HG02840 (cell line): Measurements from ENCODE around the gene MAML3.

Experiments
- ATAC-seq: cut with Tn5 transposase; IDR thresholded peaks from one replicate; pipeline ENCODE4 v1.9.1; 2021; ENCODE audit warnings: mild to moderate bottlenecking, moderate library complexity, moderate number of reproducible peaks; ENCODE audit not compliant: unreplicated experiment, low FRiP score

Gene MAML3

DNA sequence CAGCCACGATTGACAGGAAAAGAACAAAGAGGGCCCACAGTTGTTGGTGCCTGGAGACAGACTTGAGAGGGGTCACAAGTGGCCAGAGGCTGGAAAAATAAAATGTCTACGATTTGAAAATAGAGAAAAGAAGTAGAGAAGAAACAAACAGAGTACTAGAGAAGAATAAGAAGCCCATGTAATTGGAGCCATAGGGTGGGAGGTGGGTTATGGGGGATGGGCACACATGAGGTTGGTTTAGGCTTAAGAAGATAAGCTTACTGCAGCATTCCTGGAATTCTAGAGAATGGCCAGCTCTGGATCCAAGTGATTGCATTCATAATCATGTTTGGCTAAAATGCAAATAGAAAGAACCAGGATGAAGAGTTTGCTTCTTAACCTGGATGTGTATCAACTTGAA, 210.7 kb downstream of the MAML3 start:
- ATAC-seq: no peak

DNA sequence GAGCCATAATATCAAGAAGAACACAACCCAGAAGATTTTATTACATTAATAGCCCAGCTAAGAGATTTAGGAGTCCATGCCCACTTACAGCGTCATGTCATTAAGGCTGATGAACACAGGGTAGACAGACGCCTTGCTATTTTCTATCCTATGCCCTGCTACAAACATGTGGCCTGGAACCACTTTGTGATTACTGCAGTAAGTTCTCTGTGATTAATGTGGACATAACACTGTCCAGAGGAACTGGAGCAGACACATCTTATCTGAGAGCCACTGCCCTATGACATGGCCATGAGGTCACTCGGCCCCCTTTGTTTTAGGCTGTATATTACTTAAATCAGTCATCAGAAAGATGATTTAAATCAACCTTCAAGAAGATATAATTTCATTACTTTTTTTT, 211.7 kb downstream of the MAML3 start:
- no peak for ATAC-seq

DNA sequence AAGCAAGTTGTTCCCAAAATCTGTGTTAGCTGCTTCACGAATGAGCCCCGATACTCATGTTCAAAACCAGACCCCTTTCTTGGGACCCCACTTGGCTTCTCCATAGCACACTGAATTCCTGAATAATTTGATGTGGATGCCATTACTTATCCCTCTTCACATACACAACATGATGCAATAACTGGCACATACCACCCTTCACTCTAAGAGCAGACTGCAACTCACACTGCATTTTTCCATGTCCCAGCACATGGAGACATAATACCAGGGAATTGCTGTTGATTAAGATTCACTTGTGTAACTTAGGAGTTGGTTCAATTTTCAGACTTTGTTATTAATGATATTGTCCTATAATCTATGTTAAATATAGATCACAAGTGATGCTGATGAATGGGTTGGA, 213.4 kb downstream of the MAML3 start:
- ATAC-seq: no peak

DNA sequence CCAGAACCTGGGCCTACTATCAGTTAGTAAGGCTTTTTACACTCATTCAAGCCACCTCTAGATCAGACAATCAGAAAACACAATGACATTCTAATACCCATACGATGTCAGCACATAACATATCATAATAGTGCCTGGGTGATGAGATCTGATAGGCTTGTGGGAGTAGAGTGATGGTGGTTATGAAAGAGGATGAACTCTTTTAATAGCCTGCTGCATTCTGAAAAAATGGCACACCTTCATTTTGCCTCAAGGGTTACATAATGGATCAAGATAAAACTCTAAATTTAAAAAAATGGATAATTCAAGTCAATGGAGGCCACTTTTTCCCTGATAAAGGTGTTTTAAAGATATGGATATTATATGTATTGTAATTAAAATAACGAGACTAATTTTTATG, 215.6 kb downstream of the MAML3 start:
- ATAC-seq: no peak

DNA sequence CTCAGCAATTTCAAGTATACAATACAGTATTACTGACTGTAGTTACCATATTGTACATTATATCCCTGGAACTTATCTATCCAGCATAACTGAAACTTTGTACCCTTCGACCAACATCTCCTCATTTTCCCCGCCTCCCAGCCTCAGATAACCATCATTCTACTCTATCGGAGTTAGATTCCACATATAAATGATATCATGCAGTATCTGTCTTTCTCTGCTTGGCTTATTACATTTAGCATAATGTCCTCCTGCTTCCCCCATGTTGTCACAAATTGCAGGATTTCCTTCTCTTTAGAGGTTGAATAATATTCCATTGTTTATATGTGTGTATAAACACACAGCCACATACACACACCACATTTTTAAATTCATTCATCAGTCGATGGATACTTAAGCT, 218.1 kb downstream of the MAML3 start:
- ATAC-seq: no peak

DNA sequence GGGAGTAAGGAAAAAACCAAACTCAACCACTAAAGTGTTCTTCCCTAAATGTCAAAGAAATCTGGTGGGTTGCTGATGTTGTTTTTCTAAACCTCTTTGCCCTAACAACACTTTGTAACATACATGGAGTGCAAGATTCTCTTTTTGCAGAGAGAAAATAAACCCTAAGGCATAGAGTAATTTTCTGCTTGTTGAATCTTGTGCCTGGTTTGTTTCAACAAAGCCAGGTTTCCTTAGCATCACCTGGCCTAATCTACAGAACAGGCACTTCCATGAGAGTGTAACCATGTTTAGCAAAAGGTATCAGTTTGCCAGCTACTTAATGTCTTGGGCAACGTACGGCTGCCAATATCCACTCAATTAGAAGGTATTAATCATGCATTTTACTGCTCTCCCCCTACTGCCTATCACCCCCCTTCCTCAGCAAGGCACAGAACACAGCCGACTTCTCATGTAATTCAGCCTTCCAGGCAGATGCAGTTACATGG, 219.2 kb downstream of the MAML3 start:
- no peak for ATAC-seq

DNA sequence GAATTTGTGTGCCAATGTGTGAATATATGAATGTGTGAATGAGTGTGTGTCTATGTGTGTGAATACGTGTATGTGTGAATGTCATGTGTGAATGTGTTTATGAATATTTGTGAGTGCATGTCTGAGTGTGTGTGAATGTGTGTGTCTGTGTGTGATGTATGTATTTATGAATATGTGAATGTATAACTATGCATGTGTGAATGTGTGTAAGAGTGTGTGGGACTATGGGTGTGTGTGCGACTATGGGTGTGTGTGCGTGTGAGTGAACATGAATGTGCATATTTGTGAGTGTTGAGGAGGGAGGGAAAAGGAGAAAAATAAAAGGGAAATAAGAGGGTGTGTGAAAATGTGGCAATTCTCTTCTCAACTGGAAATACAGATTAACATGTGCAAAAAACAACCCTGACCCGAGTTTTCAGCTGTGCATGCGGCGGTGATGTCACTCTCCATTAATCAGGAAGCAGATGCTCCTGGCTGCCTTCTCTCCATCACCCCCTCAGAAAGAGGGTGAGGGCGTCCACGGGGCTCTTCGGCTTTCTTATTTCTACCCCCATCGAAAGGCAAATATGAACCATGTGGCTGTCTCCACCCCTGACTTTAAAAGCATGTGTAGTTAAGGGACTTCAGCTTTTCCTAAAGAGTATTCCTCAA, 219.8 kb downstream of the MAML3 start:
- ATAC-seq: no peak

DNA sequence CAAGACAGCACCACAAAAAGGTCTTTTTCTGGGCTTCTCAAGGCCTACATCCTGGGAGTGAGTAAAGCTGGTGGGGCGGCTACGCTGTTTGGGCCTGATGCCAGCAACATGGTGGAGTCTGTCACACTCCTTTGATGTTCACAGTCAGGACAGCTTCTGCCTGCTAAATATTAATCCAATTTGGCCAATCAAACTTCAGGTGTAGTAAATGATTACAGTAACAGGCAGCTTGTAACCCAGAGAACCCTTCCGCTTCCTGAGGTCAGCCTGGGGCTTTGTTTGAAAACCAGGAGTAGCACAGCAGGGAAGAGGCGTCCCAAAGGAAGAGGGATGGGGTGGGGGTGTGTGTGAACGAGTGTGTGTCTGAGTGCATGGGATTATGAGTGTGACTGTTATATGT, 220.4 kb downstream of the MAML3 start:
- ATAC-seq: no peak

DNA sequence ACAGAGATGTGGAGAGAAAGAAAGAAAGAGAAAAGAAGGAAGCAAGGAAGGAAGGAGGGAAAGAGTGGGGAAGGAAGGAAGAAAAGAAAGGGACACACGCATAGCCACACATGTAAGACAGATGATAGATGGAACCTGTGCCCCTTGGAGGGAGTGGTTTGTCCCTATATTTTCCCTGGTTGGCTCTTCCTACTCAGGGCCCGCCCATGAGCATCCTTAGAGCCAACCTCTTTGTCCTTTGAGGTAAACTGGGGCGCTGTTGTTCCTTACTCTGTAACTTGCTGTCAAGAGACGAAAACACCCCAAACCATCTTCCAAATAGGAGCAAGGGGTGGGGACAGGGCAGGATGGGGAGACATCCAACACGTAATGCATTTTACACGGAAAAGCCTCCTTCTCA, 220.9 kb downstream of the MAML3 start:
- ATAC-seq: no peak

DNA sequence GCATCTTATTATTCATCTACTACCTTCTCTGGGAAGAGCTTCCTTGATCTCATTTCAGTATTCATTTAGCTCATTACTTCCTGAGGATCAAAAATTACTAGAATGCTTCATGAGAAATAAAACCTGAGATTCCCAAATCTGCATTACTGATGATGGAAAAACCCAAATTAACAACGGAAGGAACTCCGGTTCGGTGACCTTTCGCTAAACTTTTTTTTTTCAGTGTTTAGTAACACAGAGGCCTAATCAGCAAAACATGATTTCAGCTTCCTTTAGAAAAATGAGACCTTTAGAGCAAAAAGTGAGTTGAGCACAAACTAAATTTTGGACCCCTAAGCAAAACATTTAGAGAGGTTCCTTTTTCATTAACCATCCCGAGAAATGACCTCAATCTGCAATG, 229.2 kb downstream of the MAML3 start:
- ATAC-seq: no peak

DNA sequence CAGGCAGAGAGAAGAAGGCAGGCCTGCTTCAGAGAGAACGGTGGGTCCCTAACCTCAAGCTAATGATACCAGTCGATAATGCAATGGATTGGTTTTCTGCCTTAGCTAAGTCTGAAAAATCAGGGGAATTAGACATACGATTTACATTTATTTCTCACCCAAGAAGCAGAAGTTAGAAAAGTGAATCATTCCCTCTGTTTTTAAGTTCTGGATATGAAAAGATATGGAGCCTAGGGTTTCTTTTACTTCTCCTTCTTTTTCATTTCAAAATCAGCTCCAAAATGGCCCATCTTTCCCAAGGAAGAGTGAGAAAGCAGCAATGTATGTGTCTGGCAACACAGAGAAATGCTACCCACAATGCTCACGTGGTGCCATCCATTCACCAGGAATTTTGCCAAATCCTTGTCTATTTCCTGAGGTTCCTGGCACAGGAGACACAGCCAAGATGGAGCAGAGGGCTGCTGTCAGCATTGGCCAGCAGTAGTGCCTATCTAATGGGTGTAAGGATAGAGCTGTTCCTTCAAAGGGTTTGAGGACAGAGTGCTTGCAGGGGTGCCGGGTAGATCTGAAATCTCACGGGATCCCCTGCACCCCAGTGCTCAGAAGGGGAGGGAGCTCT, 231.5 kb downstream of the MAML3 start:
- no peak for ATAC-seq

DNA sequence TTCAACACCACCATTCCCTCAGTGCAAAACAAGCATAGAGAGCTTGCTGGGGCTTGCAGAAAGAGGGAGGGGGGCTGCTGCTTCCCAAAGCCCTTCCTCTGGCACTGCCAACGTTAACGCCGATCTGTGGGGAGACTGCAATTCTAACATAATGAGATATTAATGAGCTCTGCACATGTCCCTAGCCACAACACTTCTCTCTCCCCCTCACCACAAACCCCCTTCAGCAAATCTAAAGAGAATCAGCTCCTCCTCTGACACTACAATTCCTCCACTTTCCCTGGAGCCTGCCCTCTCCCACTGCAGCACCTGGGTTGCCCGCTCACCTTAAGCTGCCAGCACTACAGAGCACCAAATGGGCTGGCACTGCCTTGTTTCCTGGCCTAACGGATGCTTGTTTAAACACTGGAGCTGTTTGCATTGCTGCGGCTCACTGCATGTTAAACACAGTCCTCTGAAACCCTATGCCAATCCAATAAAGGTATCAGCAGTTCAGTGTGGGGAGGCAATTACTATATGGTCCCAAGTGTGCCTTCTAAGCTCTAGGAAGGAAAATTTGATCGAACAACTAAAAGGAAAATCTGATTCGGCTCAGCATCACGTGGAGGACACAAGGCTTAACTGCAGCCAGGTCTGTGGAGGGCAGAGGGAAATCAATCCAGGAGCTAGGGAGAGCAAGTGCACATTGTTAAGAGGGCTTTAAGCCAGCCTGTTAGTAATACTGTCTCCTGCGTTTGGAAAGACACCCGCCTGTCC, 232.4 kb downstream of the MAML3 start:
- no peak for ATAC-seq

DNA sequence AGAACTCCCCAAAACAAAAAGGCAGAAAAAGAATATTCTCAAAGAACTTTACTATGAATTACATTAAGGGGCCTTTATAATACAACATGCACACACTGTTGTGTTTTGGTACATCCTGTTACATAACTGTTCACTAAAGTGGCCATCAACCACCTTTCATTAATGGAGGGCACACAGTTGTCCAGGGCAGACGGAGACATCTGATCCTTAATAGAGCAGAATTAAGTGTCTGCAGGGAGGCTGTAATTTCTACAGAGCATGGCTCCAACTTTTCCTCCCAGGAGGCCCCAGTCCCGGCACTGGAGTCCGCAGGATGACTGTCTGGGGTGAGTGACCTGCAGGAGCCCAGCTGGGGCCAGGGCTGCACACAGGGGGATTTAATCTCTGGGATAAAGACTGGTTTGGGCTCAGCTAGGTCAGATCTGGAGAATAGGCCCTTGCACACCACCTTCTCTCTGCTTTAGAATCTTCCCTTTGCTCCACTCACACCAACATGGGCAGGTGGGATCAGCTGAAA, 233.4 kb downstream of the MAML3 start:
- no peak for ATAC-seq

DNA sequence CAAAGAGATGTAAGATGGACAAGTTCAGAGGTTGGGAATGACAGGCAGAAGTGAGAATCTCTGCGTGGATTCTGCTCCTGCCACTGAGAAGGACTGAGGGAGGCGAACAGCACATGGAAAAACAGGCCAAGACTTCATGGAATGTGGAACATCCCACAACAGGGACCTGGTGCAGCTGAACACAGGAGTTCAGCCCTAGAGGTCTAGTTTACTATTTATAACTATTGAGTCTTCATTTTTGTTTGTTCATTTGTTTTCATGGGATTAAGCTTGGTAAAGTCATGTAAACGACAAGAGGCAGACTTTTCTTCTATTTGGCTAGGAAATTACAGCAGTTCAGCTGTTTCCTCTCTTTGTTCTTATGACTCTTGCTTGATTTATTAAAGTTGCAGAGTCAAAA, 234.5 kb downstream of the MAML3 start:
- ATAC-seq: no peak

DNA sequence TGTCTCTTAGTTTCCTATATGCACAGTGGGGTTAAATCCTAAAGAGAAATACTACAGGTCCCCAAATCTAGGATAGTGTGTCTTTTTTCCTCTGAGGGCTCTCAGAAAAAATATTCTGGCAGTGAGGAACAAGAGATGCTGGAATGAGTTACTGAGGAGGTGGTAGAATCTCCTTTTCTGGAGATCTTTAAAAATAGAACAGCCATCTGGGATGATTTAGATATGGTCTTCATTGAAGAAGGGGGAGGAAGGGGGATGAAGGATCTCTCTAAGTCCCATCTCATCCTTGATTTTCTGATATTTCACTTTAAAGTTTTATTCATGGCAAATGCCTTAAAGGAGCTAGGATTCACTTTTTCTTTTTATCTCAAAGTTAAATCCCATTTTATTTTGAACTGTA, 235.0 kb downstream of the MAML3 start:
- no peak for ATAC-seq

DNA sequence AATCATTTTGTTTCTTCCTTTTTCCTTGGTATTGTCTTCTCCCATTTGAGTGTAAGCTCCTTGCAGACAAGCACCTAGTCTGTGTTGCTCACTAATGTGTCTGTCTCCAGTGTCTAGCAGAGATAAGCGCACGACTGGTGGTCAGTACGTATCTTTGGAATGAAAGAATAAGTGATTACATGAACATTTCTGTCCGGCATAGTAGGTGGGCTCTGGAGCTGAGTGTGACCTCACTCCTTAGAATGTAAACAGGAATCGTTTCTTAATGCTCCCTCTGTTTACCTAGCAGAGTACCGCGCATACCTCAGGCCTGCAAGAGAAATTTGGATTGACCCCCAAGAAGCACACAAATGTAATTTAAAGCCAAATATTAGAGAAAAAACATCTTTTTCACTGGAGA, 235.4 kb downstream of the MAML3 start:
- ATAC-seq: no peak

DNA sequence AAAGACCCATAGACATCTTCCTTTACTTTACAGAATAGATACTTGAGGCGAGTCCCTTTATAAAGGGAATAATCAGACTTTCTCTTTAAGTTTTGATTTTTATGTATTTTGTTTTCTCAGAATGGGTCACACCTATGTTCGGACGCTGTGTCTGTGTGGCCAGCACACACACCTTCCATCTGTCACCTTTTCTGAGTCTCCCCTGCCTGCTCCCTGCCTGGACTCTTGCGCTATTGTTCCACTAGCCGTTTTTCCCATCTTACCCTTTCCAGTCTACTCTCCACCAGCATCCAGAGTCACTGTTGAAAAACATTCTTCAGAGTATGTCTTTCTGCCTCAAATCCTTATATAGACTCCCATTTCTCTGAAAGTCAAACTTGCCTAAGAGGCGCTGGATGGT, 236.1 kb downstream of the MAML3 start:
- ATAC-seq: no peak

DNA sequence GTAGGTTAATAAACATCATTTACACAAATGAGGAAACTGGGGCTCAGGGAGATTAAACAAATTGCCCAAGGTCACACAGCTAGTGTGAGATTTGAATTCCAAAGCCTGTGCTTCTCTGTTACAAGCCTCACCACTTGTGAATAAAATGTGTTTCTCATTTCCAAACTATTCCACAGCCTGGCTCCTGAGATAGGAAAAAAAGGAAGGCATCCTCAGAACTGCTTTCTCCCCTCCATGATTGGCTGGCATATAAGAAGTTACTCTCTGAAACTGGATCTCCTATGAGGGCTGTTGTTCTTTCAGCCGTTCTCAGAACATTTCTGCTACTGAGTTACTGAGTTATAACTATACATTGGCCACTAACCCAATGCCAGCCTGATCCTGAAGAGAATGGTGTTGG, 237.9 kb downstream of the MAML3 start:
- no peak for ATAC-seq

DNA sequence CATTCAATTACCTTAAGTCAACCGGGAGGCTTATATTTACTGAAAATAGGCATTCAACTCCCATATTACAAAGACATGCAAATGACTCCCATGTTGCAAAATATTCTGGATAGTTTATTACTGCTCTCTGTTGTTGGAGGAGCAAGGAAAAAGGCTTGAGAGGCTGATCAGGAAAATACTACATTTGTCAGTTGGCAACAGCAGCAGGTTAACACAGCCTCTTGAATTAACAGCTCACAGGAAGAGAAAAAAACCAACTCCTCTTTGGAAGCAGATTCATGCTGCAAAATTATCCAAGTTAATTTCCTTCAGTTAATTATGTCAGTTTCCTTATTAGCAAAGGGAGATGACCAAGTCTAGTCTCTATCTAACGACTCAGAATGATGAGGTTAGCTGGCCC, 238.9 kb downstream of the MAML3 start:
- no peak for ATAC-seq

DNA sequence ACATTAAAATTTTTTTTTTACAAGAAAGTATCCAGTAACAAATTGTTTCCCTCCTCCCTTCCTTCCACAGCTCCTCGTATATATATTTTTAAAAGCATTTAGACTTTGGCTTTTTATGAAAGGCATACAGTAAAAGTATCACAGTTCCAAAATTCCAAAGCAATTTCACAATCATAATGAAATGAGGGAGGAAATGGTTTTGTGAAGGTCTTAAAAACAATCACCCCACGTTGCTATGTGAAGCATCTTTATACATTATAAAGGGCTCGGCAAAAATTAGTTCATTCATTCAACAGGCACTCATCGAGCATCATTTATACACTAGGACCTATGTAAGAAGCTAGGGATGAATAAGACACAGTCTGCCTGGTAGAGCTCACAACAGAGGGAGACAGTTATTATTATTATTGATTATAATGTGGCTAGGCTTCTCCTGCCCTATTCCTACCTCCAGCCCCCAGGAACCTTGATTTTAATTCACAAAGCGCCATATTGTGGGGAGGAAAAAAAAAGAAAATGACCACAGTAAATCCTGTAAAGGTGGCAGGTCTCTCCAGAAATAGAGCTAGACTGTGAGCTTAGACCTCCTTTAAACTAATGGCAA, 239.9 kb downstream of the MAML3 start:
- no peak for ATAC-seq

DNA sequence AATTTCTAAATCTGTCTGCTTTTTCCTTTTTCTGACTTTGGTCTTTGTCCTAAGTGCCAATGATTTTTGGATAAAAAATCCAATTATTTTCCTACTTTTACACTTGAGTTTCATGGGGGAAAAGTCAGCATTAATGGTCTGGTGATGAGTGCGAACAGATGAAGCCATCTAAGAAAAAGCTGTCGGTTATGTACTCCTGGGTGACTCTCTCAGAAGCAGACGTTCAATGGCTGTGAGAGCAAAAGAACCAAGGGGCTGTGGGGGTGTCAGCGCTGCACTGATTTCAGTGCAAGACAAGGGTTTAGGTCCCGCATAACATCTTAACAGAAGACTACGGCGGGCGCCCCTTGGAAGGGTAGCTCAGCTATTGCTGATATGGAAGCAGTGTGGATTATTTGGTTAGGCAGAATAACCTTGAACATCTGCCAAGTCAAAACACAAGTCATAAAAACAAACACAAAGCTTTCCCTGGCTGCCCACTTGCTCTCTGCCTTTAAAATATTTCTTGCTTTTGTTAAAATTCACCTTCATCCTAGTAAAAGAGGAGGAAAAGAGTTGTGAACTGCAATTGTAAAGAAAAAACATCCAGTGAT, 240.5 kb downstream of the MAML3 start:
- ATAC-seq: no peak
